Adrenal gland (tissue), 12 donors: ENCODE results near the gene FIP1L1. TPM values are rescaled to one million over a fixed set of nuclear protein-coding genes. Genes with fewer than 3 reads are reported as not detected.

Experiments
- DNase-seq, 7 donors: peaks; one replicate each; pipeline ENCODE4 v3.0.0-alpha.2; 2019 to 2020
- H3K27ac ChIP-seq, 5 donors: fragments of 200-600 bp; sonication (generic) in 4 of 5; 1 replicate in 3 of 5; 2 replicates in 2 of 5; pipeline versions ENCODE4 v1.5.1 to v1.8.0; 2016 to 2020; ENCODE audit warnings: mild to moderate bottlenecking in 1 of 5
- H3K27me3 ChIP-seq: fragments of 200-600 bp; 2 replicates; pipeline ENCODE4 v1.8.0; 2021
- H3K36me3 ChIP-seq, 2 donors: fragments of 200-600 bp; replicated peaks in 1 of 2; 1 replicate in 1 of 2; 2 replicates in 1 of 2; pipeline versions ENCODE4 v1.5.1 to v1.8.0; 2018 to 2022
- H3K4me1 ChIP-seq, 2 donors: fragments of 200-600 bp; replicated peaks in 1 of 2; 1 replicate in 1 of 2; 2 replicates in 1 of 2; pipeline versions ENCODE4 v1.5.1 to v1.8.0; 2018 to 2021
- H3K4me3 ChIP-seq, 4 donors: fragments of 200-600 bp; sonication (generic) in 3 of 4; one replicate each; pipeline ENCODE4 v1.5.1; 2016 to 2018
- H3K9me3 ChIP-seq, 3 donors: fragments of 200-600 bp; sonication (generic) in 1 of 3; replicated peaks in 1 of 3; 1 replicate in 2 of 3; 2 replicates in 1 of 3; pipeline versions ENCODE4 v1.5.1 to v1.8.0; 2016 to 2021
- POLR2A ChIP-seq, 2 donors: fragments of 450-650 bp; IDR thresholded peaks; one replicate each; pipeline ENCODE4 v1.6.1; 2017; ENCODE audit warnings: antibody characterized with exemption in 2 of 2, mild to moderate bottlenecking in 2 of 2, moderate library complexity in 1 of 2
- WGBS, 4 donors: extraction: QIAGEN DNeasy Blood & Tissue Kit in 2 of 4; methylation state at CpG; one replicate each; pipeline versions ENCODE4 v1.1.5 to v1.1.7; 2013 to 2017; 5-methylcytosine and 5-hydroxymethylcytosine counted together
- intact Hi-C, 2 donors: fragments of 100-400 bp; cut with DNase I; formaldehyde crosslinking; loops; one replicate each; pipeline versions ENCODE4 v1.14.1 to v1.15.0; 2022 to 2023
- polyA plus RNA-seq, 3 donors: library from polyadenylated mRNA; stranded (reverse); fragments of 200-250 nt in 2 of 3; fragments of 350-450 nt in 1 of 3; fragmentation: Illumina TruSeq in 1 of 3; extraction: RNeasy Lipid Tissue Mini Kit (QIAGEN cat#74804) in 1 of 3; gene quantifications; one replicate each; pipeline ENCODE4 v1.2.3, GENCODE V29; 2013 to 2014
- total RNA-seq, 9 donors: library from RNA; depleted of rRNA in 4 of 9; stranded (reverse); fragments of >200 nt in 4 of 9; fragments of 120-200 nt in 1 of 9; fragmentation: NEBNext Ultra II Directional in 1 of 9; extraction: Animal tissue kit (Norgen Biotek cat#: 25700) in 1 of 9; gene quantifications; one replicate each; pipeline versions ENCODE4 v1.1.0 to v1.2.4, GENCODE V29; 2013 to 2023
- TF ChIP-seq, protein P1 (sequence below), 6 experiments: fragments of 450-650 bp in 4 of 6; fragments of 200-600 bp in 2 of 6; sonication (generic) in 1 of 6; IDR thresholded peaks; 1 replicate in 5 of 6; 2 replicates in 1 of 6; pipeline versions ENCODE4 v1.5.1 to v1.8.0; 2016 to 2021; ENCODE audit warnings: antibody characterized with exemption in 6 of 6, mild to moderate bottlenecking in 2 of 6, moderate library complexity in 1 of 6
- donor health status: healthy with polysubstance abuse.
- donor health status: Bipolar disorder and iron deficiency.
- donor health status: DM: yes; HTN: yes; CAD: no.
- donor health status: DM: no; HTN: no; CAD: no.
- donor health status: DM: no; HTN: no; CAD: no.
- donor health status: DM: yes; HTN: yes; CAD: no.

The FIP1L1 gene
- total and polyA plus RNA-seq, 12 donors: 28.5 to 77.9 (median 62.9) TPM

DNA sequence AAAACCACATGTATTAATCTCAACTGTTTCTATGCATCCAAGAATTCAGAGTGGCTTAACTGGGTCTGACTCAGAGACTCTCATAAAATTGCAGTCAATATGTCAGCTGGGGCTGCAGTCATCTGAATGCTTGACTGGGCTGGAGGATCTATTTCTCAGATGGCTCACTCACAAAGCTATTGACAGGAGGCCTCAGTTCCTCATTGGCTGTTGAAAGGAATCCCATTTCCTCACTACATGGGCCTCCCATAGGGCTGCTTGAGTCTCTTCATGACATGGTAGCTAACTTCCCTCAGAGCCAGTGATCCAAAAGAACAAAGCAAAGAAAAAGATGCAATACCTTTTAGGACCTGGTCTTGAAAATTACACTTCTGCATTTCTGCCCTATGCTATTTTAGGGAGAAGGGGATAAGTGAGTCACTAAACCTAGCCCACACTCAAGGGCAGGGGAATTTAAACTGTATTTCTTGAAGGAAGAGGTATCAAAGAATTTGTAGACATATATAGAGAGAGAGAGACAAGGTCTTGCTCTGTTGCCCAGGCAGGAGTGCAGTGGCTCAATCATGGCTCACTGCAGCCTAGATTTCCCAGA lies 21.4 kb upstream of the FIP1L1 start:
- no peak for DNase-seq
- Histone ChIP-seq H3K4me1 (no peaks in the 10 kb centered on the region), H3K9me3 (no peaks in the 10 kb centered on the region), H3K27ac (no peak overlapping the region), H3K36me3 (no peaks in the 10 kb centered on the region), H3K27me3 (no peaks in the 10 kb centered on the region), H3K4me3 (no peak overlapping the region)
- intact Hi-C loops: no loop called here
- TF ChIP-seq POLR2A (IDR thresholded peaks at IDR 0.05): no peak
- TF ChIP-seq, protein P1, sequence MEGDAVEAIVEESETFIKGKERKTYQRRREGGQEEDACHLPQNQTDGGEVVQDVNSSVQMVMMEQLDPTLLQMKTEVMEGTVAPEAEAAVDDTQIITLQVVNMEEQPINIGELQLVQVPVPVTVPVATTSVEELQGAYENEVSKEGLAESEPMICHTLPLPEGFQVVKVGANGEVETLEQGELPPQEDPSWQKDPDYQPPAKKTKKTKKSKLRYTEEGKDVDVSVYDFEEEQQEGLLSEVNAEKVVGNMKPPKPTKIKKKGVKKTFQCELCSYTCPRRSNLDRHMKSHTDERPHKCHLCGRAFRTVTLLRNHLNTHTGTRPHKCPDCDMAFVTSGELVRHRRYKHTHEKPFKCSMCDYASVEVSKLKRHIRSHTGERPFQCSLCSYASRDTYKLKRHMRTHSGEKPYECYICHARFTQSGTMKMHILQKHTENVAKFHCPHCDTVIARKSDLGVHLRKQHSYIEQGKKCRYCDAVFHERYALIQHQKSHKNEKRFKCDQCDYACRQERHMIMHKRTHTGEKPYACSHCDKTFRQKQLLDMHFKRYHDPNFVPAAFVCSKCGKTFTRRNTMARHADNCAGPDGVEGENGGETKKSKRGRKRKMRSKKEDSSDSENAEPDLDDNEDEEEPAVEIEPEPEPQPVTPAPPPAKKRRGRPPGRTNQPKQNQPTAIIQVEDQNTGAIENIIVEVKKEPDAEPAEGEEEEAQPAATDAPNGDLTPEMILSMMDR (IDR thresholded peaks at IDR 0.05): no peak

DNA sequence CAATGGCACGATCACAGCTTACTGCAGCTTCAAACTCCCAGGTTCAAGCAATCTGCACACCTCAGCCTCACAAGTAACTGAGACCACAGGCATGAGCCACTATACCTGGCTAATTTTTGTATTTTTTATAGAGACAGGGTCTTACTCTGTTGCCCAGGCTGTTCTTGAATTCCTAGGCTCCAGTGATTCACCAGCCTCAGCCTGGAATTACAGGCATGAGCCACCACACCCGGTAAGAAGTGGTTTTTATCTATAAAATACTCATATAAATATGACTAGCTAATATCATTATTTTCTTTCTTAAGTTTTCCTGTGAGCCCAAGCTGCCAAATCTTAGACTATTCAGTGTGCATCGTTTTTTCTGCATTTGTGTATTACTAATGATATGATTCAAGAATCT lies 16.0 kb upstream of the FIP1L1 start:
- intact Hi-C loops: no loop called here
- TF ChIP-seq POLR2A (IDR thresholded peaks at IDR 0.05): no peak
- TF ChIP-seq, protein P1 (IDR thresholded peaks at IDR 0.05): no peak
- 74 to 87% (median 77%) methylated on average over 3 of the region's 3 CpGs for WGBS, 4 donors

DNA sequence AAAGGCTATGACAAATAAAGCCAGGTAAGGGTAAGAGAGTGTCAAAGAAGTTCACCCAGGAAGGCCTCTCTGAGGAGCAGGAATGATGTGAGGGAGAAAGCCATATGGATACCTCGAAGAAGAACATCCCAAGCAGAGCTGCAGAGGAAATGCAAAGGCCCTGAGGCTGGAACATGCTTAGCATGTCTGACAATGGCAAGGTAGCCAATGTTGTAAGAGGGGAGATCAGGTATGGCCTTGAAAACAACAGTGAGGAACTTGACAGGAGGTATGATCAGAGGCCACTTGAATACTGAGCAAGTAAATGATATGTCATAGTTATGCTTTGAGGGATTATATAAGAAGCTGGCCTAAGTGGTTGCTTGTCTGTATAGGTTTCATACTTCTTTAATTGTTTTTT lies 15.3 kb upstream of the FIP1L1 start:
- intact Hi-C loops: no loop called here
- 93 to 97% (median 94%) methylated on average over 1 of the region's 1 CpG for WGBS, 4 donors
- Histone ChIP-seq H3K4me1 (peaks cover 11 to 39% of the 10 kb centered on the region in 2 donors), H3K4me3 (no peak overlapping the region), H3K9me3 (no peaks in the 10 kb centered on the region), H3K27me3 (no peaks in the 10 kb centered on the region), H3K27ac (no peak overlapping the region), H3K36me3 (no peaks in the 10 kb centered on the region)
- TF ChIP-seq, protein P1 (IDR thresholded peaks at IDR 0.05): no peak
- TF ChIP-seq POLR2A (IDR thresholded peaks at IDR 0.05): no peak
- no peak for DNase-seq

More for the DNA sequence above, 16.0 kb upstream of the FIP1L1 start:
- H3K36me3 ChIP-seq: no peaks in the 10 kb centered on the region
- DNase-seq: no peak
- H3K4me3 ChIP-seq: no peak overlapping the region
- no peaks in the 10 kb centered on the region for H3K9me3 ChIP-seq
- no peak overlapping the region for H3K27ac ChIP-seq
- H3K4me1 ChIP-seq: peaks cover 11 to 39% of the 10 kb centered on the region in 2 donors
- no peaks in the 10 kb centered on the region for H3K27me3 ChIP-seq

DNA sequence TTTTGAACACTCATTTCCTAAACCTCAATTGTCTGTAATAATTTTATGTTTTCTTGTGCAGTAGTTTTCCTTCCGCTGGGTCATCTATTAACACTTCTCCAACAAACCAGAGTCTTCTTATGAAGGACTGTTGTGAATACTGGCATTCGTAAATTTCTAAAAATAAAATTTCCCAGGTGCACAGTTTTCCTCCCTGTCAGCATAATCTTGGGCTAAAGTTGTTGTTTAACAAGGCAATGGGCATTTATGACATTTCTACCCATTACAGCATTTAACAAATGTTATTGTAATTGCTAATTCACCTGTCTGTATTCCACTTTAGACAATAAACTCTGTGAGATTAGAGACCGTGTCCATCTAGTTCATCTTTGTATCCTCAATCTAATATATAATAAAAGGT lies 12.8 kb upstream of the FIP1L1 start:
- 52 to 57% (median 53%) methylated on average over 3 of the region's 3 CpGs for WGBS, 4 donors
- Histone ChIP-seq H3K27ac (no peak overlapping the region), H3K27me3 (no peaks in the 10 kb centered on the region), H3K9me3 (no peaks in the 10 kb centered on the region), H3K36me3 (no peaks in the 10 kb centered on the region), H3K4me1 (peaks cover 11 to 39% of the 10 kb centered on the region in 2 donors), H3K4me3 (peak overlapping the region in 1 of 4 donors; percentile 84)
- intact Hi-C loops: no loop called here
- no peak for TF ChIP-seq POLR2A (IDR thresholded peaks at IDR 0.05)
- TF ChIP-seq, protein P1 (IDR thresholded peaks at IDR 0.05): no peak
- DNase-seq: no peak
